Measurements from ENCODE around the gene FAM117A.
"Not testable (repeated sequence)": the region's sequence is repeated elsewhere in the genome, so short reads cannot be mapped to it uniquely, and the experiment has no call there.

FAM117A gene

GRCh38 chr17:49676276-49676868, 87.6 kb downstream of the FAM117A start:
- no peak for FAIRE-seq

- FAIRE-seq, result no peak
Observed at GRCh38 chr17:49674507-49674906, 89.4 kb downstream of the FAM117A start.

GRCh38 chr17:49673679-49674078, 90.3 kb downstream of the FAM117A start:
- not testable (repeated sequence) for FAIRE-seq

GRCh38 chr17:49670641-49671040, 93.3 kb downstream of the FAM117A start:
- no peak for FAIRE-seq

- no peak for FAIRE-seq
Observed at GRCh38 chr17:49670002-49670401, 93.9 kb downstream of the FAM117A start.

- FAIRE-seq, result peak; percentile 91
Observed at GRCh38 chr17:49667854-49668253, 96.1 kb downstream of the FAM117A start.

GRCh38 chr17:49664706-49665211, 99.2 kb downstream of the FAM117A start:
- peak; percentile 23 for FAIRE-seq

All from G401.6 (cell line).